ENCODE measurements around the gene C1QTNF6. TPM values are rescaled to one million over a fixed set of nuclear protein-coding genes. Genes with fewer than 3 reads are reported as not detected.
A peak's percentile ranks its signal among the peaks of the same experiment; 100 is the strongest.

C1QTNF6 gene
- total and polyA plus RNA-seq, 10 of the 15 experiments (the other 5 are each of a cell fraction or from before 2014, with no cell fraction given), result 0.16 to 4.1 (median 1.3) TPM

GRCh38 chr22:37222440-37222971 lies 34.5 kb upstream of the C1QTNF6 start:
- BruUV-seq (replicated peaks), result no TSS peak
- H3K4me3 ChIP-seq, result no peak overlapping the region
- ATAC-seq (peak; percentile 2; the same call in 2 of the 3 replicates), FAIRE-seq (no peak), DNase-seq (ENCODE audit: low read depth, low spot score) (no peak)
- ChIA-PET SMC1A (ENCODE audit: uncharacterized antibody, unreplicated experiment) (interaction anchor here (0.9 to 5.8 kb wide), 7 partner anchors 9 to 87 kb away, joined by 3 to 87 read pairs (median 6); partner anchors contain the start of gene RAC2), RAD21 (ENCODE audit: unreplicated experiment) (interaction anchor here (0.6 to 11.8 kb wide), 6 partner anchors 9 to 1469 kb away, joined by 3 to 196 read pairs (median 6); partner anchors contain the start of gene RAC2), POLR2A (interaction anchor here (0.6 to 11.6 kb wide), 7 partner anchors 20 to 991 kb away, joined by 3 to 246 read pairs (median 5); partner anchors contain the start of gene RAC2), CTCF (interaction anchor here (0.6 to 4.9 kb wide), 10 partner anchors 19 to 96 kb away, joined by 3 to 66 read pairs (median 4); no protein-coding TSS in a partner anchor)
- H4K20me1 ChIP-seq (ENCODE audit: control insufficient read depth, insufficient read depth), result no peaks in the 10 kb centered on the region
- peak overlapping the region; percentile 99 for H3K27ac ChIP-seq (ENCODE audit: control insufficient read depth, insufficient read depth)
- 9% methylated on average over 8 of the region's 8 CpGs for WGBS (ENCODE audit: insufficient coverage, insufficient replicate concordance, low lambda C conversion rate, missing lambda C conversion rate)
- no peak overlapping the region for H2AFZ ChIP-seq (ENCODE audit: control insufficient read depth, low read depth, low read length)
- peak overlapping the region; percentile 78 for H3K4me2 ChIP-seq (ENCODE audit: control insufficient read depth, insufficient read depth)
- H3K36me3 ChIP-seq (ENCODE audit: control insufficient read depth in 2 of 2, insufficient read depth in 2 of 2, low read length in 1 of 2), result peaks cover 10 to 22% of the 10 kb centered on the region in 2 experiments
- intact Hi-C loops (cut with micrococcal nuclease; ENCODE audit: unreplicated experiment) (no loop called here), in situ Hi-C loops (cut with MboI) (loop anchor here (25.0 kb wide), 1 partner anchor 1835 kb away; the partner anchor contains the start of gene HMOX1)
- H3K9me3 ChIP-seq (replicated peaks; ENCODE audit: control insufficient read depth, insufficient read depth, low read length), result peaks cover 4% of the 10 kb centered on the region; the same call in 2 of the 3 replicates
- H3K4me1 ChIP-seq (ENCODE audit: control insufficient read depth, insufficient read depth, low read length), result peaks cover 63% of the 10 kb centered on the region
- H3K79me2 ChIP-seq (ENCODE audit: control insufficient read depth, insufficient read depth, low read length), result peaks cover 26% of the 10 kb centered on the region
- no peaks in the 10 kb centered on the region for H3K27me3 ChIP-seq (replicated peaks in 1 of 2; ENCODE audit: control insufficient read depth in 2 of 2, insufficient read depth in 2 of 2, low read length in 1 of 2)
- peak overlapping the region; percentile 1; the same call in 1 of the 2 replicates for H3K9ac ChIP-seq (ENCODE audit: control insufficient read depth, insufficient read depth, low read length)
- TF ChIP-seq ZNF384 (IDR thresholded peaks at IDR 0.05; ENCODE audit: borderline replicate concordance, low read depth, low read length), result no peak
- TF ChIP-seq ATF3 (IDR thresholded peaks at IDR 0.05; ENCODE audit: borderline replicate concordance, extremely low read depth, low read depth, low read length), result no peak
- TF ChIP-seq MTA3 (IDR thresholded peaks at IDR 0.05; ENCODE audit: borderline replicate concordance, low read length), result peak; percentile 19; the same call in 1 of the 2 replicates
- peak; percentile 78; the same call in 1 of the 2 replicates for TF ChIP-seq SMARCA5 (IDR thresholded peaks at IDR 0.05)
- no peak for TF ChIP-seq MEF2B (IDR thresholded peaks at IDR 0.05; ENCODE audit: partially characterized antibody, poor library complexity, severe bottlenecking)
- TF ChIP-seq SPI1 (IDR thresholded peaks at IDR 0.05; ENCODE audit: borderline replicate concordance, insufficient read depth, low read depth, low read length), result 0 out of 2 replicates have a peak, but pooled peaks have one; percentile 5
- TF ChIP-seq ZNF687 (IDR thresholded peaks at IDR 0.05), result peak; percentile 62
- TF ChIP-seq NBN (IDR thresholded peaks at IDR 0.05), result peak; percentile 51; the same call in 1 of the 2 replicates
- TF ChIP-seq ATF7 (IDR thresholded peaks at IDR 0.05; ENCODE audit: low read depth), result peak; percentile 30; the same call in 1 of the 2 replicates
- TF ChIP-seq ZNF217 (IDR thresholded peaks at IDR 0.05), result peak; percentile 94
- TF ChIP-seq IKZF2 (IDR thresholded peaks at IDR 0.05), result 0 out of 4 replicates have a peak, but pooled peaks of 1 of the 2 experiments have one; percentile 20
- 0 out of 2 replicates have a peak, but pooled peaks have one; percentile 20 for TF ChIP-seq NKRF (conservative IDR thresholded peaks at IDR 0.05)
- TF ChIP-seq RCOR1 (conservative IDR thresholded peaks at IDR 0.05; ENCODE audit: low read depth, low read length), result no peak
- TF ChIP-seq MYC (IDR thresholded peaks at IDR 0.05; ENCODE audit: insufficient read depth, insufficient read length, insufficient replicate concordance, low read length, severe bottlenecking), result no peak

Measured in GM12878 (cell line).